HG03196 (cell line): ENCODE results near the gene CELF5.
"Not testable (repeated sequence)": the region's sequence is repeated elsewhere in the genome, so short reads cannot be mapped to it uniquely, and the experiment has no call there.

Experiments
- ATAC-seq: cut with Tn5 transposase; IDR thresholded peaks from one replicate; pipeline ENCODE4 v1.9.1; 2021; ENCODE audit not compliant: unreplicated experiment

Gene CELF5

DNA sequence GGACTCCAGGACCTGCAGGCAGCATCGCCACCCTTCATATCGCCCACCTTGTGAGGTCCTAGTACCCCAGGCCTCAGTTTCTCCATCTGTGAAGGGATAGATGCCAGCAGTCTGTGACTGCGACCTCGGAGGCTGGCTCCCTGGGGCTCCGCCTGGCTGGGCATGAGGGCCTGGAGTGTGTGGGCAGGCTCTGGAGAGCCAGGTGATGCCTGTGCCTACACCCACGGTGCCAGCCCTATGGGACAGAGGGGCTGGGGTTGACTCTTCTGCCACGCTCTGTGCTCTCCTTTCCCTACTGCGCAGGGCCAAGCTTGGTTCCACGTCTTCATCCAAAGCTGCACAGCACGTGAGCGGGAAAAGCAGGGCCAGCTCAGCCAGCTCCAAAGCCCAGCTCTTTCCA is 115.9 kb downstream of the CELF5 start:
- ATAC-seq: no peak

GRCh38 chr19:3342246-3342645 is 117.8 kb downstream of the CELF5 start:
- no peak for ATAC-seq

- not testable (repeated sequence) for ATAC-seq
Measured at GRCh38 chr19:3342962-3343361, 118.5 kb downstream of the CELF5 start.

GRCh38 chr19:3343619-3344502 is 119.4 kb downstream of the CELF5 start:
- ATAC-seq: no peak

- ATAC-seq: no peak
Measured at GRCh38 chr19:3344608-3345598, 120.4 kb downstream of the CELF5 start.

- no peak for ATAC-seq
Measured at GRCh38 chr19:3345850-3346460, 121.5 kb downstream of the CELF5 start.
